Uterus (tissue), 2 donors: Measurements from ENCODE around the gene KLC1.

Experiments used
- CTCF ChIP-seq, 4 experiments: fragments of 200-600 bp in 2 of 4; fragments of 450-650 bp in 2 of 4; sonication (generic) in 2 of 4; IDR thresholded peaks; one replicate each; pipeline ENCODE4 v1.5.1; 2016 to 2019; ENCODE audit warnings: antibody characterized with exemption in 4 of 4, mild to moderate bottlenecking in 2 of 4, moderate library complexity in 1 of 4
- POLR2A ChIP-seq, 2 donors: fragments of 450-650 bp; IDR thresholded peaks; one replicate each; pipeline ENCODE4 v1.6.1; 2016; ENCODE audit warnings: antibody characterized with exemption in 2 of 2, mild to moderate bottlenecking in 1 of 2, moderate library complexity in 1 of 2

GRCh38 chr14:103729496-103730448 is 100.8 kb downstream of the KLC1 start:
- TF ChIP-seq CTCF (IDR thresholded peaks at IDR 0.05) (no peak), POLR2A (IDR thresholded peaks at IDR 0.05) (no peak)
